Tongue (tissue), 2 donors: ENCODE data around the gene UBL4B. TPM values are rescaled to one million over a fixed set of nuclear protein-coding genes. Genes with fewer than 3 reads are reported as not detected.

ENCODE experiments used
- DNase-seq: peaks from one replicate; pipeline ENCODE4 v3.0.0-alpha.2; 2015
- total RNA-seq: library from RNA; depleted of rRNA; stranded (reverse); fragments of >200 nt; gene quantifications from one replicate; pipeline ENCODE4 v1.2.3, GENCODE V29; 2014

The UBL4B gene
- total RNA-seq, 1 donor from 2014 or later = not detected

DNA sequence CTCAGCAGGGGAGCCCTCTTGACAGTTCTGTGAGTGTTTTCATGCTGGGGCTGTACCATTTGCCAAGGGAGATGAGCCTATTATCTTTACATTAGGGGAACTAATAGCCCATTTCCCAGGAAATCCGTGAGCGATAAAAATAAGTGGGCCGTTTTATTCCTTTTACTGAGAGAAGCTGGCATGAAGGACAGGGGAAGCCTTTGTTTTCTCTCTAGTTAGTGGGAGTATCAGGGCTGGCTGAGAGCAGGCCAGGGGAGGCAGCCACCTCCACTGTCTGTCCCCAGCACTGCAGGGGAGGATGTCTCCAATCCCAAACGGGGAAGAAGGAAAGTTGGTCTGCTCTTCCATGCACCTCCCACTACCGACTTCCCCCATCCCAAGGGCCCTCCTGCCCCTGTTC is 2.5 kb downstream of the UBL4B start:
- no peak for DNase-seq

DNA sequence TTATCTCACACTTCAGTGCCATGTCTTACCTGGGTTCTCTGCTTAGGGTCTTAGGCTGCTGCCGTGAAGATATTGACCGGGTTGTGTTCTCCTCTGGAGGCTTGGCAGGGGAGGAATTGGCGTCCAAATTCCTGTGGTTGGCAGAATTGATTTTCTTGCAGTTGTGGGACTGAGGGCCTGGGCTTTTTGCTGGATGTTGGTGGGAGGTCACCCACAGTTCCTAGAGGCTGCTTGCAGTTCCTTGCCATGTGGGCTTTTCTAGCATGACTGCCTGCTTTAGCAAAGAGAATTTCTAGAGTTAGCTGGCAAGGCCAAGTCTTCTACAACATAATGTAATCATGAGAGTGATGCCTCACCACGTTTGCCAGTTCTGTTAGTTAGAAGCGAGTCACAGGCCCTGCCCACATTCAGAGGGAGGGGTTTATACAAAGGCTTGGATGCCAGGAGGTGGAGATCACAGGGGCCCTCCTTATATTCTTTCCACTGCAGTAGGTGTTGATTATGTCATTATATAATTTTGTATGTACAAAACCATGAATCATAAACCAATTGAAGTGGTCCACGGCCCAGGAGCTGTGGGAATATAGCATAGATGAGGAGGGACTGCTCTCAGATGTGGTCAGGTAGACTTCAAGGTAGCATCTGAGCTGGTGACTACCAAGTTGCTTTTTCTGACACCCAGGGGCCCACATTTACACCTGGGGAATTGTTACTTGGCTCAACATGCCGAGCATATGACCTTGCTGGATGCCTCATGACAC is 6.6 kb downstream of the UBL4B start:
- no peak for DNase-seq

DNA sequence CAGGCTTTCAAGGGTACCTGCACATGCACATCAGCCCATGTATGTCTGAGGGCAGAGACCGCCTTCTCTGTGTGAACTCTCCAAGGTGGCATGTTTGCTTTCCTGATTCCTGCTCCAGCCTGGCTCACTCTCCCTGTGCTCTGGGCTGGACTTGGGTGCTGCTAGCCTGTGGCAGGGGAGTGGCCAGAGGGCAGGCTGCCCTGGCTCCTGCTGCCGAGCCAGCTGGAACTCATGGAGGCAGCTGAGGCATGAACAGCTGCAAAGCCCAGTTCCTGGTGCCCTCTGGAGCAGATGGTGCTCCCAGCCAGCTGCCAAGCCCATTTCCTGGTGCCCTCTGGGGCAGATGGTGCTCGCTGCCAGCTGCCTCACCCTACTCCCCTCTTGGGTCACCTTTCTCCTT is 7.6 kb downstream of the UBL4B start:
- peak; percentile 25 for DNase-seq

DNA sequence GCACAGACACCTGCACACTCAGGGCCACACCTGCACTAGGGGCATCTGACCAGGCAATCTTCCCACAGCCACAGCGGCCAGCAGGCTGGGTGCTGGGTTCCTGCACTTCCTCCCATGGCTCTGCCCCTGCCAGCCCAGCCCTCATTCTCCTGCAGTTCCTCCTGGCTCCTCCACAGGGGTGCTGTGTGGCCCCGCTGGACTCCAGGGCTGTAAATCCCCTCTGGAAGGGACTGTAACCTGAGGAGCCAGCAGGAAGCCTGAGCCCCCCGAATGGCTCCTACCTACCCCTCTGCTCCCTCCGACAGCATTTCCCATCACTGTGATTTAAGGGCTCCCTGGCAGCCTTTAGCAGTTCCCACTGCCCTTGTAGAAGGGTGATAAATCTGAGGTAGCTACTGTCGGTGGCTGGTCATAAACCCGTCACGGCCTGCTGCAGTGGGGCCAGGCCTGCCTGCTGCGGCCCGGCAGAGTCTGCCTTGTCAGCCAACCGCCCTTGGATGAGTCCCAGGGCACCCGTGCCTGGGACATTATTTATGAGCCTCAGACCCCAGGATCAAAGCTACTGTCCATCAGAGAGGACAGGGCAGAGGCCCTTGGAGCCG is 8.8 kb downstream of the UBL4B start:
- no peak for DNase-seq

DNA sequence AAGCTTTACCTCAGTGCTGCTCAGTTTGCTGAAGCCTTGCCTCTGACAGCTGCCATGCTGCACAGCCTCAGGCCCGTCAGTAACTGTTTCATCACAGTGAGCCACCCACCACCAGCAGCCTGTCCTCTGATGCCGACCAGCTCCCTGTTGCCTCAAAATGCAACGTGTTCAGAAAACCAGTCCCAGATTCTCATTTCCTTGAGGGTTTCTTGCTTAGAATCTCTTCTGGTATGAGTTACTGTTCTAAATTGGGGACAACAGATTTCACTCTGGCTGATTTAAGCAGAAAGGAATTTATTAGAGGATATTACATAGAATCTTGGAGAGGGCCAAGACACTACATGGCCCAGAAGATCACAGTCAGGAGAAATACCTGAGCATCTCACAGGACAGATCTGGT is 11.0 kb downstream of the UBL4B start:
- DNase-seq = no peak

DNA sequence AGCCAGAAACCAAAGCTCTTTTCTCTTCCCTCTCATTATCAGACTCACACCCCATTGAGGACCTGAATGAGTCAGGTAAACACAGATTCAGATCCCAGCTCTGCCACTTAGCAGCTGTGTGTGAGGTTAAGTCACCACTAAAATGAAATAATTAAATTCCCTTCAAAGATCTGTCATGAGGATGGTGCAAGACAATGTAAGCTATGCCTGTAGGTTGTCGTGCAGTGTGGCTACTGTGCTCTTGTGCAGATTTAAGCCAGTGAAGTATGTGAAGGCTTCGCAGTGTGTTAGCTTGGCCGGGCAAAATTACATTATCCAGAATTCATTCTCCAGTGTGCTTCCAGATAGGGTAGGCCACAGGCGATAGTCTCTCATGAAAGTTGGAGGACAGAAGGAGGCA is 13.6 kb downstream of the UBL4B start:
- no peak for DNase-seq

DNA sequence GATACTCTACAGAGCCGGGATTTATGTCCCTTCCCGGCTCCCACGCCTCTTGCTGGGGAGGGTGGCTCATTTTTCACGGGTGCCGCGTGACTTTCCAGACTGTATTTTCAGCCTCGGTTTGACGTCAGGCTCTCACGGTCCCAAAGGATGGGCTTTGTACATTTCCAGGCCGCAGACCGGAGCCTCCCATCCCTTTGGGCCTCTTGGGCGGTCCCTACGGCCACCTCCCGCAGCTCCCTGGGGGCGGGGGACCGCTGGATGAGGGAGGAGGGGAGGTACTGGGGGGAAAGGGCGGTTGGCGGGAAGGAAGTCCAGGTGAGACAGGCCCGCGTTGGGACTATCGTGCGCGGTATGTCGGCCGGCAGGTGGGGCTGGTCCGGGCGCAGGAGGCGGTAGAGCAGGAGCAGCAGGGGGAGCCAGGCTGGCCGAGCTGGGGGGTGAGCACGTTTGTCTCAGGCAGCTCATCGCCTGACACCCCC is 17.9 kb downstream of the UBL4B start:
- DNase-seq = peak; percentile 8

DNA sequence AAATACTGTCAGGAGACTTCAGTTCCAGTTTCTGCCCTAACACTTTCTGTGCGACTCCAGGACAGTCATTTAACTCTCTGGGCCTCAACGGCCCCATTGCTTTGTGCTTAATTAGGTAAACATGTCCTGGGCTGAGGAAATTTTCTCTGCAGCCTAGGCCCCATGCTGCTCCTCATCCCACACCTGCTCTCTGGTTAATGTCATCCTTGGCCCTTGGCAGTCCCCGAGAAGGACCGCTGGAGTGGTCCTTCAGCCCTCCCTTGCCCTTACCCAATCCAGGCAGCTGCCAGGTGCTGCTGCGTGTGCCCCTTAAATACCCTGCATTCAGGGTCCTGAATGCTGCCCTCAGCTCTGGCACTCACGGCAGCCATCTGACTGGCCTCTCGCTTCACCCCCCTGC is 18.7 kb downstream of the UBL4B start:
- DNase-seq = no peak

DNA sequence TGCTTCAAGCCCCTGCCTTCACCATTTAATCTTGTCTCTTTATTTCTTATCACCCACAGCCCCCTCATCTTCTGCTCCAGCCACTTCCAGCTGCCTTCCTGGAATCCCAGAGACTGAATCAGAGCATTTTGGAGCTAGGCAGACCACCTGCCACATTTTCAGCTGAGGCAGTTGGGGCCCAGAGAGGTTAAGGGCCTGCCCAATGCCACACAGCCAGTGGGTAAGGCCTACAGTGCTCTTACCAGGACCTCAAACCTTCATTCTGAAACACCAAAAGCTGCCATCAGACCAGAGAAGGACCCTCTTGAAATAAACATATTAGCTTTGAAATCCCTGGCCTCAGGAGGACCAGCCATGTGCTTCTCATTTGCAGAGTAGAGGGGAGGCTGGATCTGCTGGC is 20.4 kb downstream of the UBL4B start:
- no peak for DNase-seq

DNA sequence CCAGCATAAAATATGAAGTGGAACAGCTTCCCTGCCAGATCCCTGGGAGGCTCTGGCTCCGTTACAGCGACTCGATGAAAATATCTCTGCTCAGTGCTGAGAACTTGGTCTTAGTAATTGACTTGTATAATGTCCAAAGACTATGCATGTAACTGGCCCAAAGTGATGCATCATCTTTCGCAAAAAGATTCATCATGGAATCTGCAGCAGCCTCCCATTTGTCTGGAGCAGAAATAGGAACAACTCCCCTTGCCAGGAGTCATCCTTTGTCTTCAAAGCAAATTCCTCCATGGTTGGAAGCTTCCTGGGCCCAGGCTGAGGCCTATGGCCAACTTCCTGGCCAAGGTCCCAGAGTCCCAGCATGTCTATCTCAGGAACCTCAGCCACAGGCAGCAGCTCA is 21.2 kb downstream of the UBL4B start:
- DNase-seq = no peak

DNA sequence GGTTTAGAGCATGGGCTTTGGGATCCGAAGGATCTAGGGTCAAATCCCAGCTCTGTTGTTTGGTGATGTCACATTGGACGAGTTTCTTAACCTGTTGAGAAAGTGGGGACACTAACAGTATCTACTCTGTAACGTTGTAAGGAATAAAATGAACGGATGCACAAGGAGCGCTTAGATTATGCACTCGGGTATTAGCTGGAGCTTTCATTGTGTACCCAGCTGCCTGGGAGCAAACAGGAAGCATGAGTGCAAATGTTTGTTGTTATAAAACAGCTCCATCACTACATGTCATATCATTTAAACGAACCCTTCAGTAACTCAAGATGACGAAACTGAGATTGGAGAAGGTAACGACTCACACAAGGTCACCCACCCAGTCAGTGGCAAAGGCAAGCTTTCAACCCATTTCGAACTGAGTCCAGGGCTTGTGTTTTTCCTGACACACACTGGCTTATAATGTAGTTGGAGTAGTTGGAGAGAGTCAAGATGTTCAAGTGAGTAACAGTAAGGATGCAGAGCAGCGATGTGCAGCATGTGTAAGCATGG is 21.9 kb downstream of the UBL4B start:
- peak; percentile 11 for DNase-seq

DNA sequence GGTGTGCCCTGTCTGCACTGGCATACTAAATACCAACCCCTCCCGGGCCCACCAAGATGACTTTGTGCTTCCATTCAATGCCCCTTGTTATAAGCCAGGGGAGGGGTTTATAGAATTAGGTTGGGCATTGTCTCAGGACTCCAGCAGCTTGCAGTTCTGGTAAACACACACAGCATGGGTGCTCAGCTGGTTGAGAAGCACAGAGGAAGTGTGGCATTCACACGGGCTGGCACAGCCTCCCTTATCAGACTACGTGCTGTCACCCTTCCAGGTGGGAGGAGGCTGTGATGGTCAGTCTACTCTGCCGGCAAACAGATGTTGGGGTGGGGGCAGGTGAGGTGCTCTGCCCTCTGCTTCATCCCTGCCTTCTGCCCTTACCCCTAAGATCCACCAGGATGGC is 23.0 kb downstream of the UBL4B start:
- DNase-seq = no peak

DNA sequence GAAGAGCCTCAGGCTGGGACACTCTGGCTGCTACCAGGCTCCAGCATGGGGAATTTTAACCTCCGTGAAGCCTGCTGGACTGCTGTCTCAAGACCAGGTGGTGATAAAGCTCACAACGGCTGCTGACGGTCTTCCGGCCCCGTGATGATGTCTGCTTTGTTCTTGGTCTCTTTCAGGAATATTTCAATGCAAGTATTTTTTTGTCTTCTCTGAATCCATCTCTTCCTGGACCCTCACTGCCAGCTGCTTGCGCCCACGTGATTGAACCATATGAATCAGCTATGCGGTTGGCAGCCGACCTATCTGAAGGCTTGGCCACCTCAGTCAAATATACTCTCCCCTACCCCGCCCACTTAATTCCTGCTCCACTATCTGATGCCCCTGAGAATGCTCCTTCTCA is 23.4 kb downstream of the UBL4B start:
- no peak for DNase-seq

DNA sequence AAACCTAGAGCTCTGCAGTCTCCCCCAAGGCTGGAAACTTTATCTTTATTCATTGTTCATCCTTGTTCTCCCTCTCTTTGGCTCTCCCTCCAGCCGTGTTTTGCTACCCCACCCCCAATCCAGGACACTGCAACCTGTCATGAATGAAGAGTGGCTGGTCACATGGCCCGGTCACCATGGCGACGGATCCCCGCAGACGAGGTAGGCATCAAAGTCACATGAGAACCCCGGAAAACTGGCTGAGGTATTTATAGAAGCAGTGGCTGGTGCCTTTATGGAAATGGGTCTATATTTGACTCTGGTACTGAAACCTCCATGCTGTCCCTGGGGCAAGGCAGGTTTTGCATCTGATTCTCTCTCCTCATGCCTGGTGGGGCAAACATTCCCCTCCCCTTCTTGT is 24.7 kb downstream of the UBL4B start:
- DNase-seq = peak; percentile 10

DNA sequence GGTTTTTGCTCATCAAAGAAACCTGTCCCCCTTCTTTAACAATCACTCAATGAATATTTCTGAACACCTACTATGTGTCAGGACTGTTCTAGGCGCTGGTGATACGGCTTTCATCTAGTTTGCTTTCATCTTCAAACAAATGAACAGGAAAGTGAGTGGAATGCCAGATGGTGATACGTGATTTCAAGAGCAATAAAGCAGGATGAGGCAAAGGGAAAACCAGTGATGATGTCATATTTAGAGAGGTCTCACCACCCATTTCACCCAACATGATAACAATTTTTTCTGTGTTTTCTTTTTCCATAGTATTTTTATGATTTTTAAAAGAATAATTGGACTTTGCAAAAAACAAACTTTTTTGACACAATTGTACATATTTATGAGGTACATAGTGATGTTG is 26.7 kb downstream of the UBL4B start:
- DNase-seq = no peak

DNA sequence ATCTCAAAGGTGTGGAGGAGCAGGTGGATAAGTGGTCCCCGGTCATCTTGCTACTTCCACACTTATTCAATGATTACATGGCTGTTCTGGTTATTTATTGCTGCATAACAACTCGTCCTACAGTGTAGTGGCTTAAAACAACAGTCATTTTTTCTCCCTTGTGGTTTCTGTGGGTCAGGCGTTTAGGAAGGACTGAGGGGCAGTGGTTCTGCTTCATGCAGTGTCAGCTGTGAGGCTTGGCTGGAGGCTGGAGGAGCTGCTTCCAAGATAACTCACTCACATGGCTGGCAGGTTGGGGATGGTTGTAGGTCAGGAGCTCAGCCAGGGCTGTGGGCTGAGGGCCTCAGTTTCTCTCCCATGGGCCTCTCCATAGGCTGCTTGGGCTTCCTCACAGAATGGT is 32.1 kb downstream of the UBL4B start:
- DNase-seq = no peak

DNA sequence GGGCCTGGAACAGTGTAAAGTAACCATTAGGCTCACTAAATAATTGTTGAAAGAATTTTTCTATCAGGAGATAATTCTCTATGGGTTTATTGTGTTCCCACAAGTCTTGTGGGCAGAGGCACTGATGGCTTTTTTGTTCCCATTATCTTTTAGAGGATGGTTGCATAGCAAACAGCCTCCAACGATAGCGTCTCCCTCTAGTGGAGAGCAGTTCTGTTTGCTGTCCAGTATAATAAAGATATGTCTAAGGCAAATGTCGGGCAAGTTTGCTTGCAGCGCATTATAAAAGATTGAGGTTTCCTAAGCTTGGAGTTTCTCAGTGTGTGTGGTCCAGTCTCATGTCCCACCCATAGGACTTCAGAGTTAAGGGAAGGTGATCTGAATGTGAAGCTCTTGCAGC is 36.7 kb downstream of the UBL4B start:
- no peak for DNase-seq

DNA sequence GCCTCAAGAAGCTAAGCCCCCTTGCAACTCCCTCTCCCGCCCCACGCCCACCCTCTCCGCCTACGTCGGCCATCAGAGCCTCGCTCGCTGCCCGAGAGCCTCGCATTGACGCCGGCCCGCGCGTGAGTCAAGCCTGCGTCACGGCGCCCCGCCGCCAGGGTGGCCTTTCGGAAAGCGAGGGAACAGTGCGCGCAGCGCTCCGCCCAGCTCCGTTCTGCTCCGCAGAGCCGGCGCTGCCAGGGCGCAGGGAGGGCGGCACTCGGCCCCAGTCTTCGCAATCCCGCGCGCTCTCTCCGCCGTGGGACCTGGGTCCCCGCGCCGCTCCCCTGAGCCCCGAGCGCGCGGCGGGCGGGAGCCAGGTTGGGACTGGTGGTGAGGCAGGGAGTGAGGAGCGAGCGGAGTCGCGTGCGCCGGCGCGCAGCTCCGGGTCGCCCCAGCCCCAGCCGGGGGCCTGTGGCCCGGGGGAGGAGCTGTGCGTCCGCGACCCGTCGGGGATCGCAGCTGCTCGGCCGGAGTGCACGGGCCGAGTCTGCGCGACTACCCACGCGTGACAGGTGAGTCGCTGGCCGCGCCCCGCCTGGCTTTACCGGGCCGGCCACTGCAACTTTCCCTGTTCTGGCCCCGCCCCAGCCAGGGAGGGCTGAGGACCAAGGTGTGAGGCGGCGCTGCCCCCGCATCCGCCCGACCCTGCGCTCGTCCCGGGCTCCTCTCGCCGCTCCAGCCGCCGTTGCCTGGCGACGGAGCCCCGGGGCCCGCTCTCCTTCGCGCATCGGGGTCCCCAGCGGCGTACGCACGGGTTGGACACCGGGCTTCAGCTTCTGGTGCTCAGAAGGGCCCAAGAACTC is 38.3 kb downstream of the UBL4B start, which contains the start of gene SLC6A17:
Gene SLC6A17, plus strand, starts transcription at position 165 of the 845 bp plus-strand sequence. CDS start 16,436 bp downstream, outside the sequence.
- peak; percentile 19 for DNase-seq

DNA sequence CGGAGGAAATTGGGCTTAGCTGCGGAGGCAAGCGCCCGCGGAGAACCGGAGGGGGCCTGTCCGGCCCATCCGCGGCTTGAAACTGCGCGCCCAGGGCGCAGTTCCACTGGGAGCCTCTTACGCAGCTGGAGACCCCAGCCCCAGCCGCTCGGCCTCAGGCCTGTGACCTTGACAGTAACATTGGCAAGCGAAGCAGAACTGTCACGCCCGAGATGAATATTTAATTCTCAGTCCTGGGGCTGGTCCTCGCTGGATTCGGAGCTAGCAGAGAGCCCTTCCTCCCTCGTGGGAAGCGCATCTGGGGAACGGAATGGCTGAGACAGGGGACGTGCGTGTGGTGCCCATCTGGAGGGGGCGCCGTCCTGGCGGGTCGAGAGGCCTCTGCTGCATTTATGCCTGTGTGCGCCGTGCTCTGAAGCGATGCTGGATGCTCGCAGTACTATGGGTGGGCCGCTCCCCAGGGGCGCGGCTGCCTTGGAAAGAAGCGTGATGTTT is 39.0 kb downstream of the UBL4B start:
- no peak for DNase-seq

DNA sequence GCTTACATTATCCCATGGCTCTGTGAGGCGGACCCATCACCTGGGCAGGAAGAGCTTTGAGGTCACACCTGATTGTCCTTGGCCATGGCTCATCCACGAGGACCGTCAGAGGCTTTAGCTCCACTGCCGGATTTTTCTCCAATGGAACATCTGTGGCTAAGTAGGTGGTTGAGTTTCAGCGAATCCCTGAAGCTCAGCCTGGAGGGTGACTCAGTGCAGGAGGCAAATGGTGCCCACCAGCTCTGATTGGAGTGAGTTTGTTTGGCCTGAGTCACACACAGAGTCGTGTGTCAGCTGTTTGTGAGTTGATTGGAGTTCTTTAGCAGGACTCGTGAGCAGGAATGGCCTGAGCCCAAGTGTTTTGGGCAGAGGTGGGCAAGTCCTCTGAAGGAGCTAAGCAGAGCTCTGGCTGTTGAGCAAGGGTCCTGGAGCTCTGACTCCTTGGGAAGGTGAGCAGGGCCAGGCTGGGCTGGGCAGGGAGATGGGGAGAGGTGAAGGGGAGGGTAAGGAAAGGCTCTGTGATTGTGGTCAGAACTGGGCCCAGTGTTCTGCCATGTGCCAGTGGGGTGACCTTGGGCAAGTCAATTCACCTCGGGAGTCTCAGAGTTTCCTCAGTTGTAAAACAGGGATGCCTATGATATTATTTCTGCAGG is 40.0 kb downstream of the UBL4B start:
- no peak for DNase-seq

DNA sequence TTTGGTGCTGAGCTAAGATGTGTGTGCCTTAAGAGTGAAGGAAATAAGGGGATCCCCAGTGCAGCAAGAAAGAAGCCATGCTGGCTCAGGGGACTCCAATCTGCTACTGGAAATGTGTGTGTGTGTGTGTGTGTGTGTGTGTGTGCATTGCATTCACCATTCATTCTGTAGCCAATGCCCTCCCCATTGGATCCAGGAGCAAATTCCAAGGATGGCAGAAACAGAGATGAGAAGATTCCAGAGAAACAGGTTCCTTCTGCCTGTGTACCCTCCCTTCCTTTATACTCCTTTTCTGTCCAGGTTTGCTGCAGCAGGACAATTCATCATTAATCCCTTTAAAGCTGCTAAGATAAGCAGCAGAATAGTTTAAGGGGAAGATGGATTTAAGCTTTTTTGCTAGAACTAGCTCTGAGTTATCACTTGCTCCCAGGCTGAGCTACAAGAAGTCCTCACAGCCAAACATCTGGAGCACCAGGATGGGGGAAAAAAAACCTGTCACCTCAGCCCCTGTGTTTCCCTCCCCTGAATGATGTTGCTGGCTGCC is 41.2 kb downstream of the UBL4B start:
- DNase-seq = no peak
